Activated gamma-delta T cell treated with Interleukin-2 at 50 U/mL for 16 hours (primary cell): Measurements from ENCODE around the gene FBXO27.

ENCODE experiments used
- DNase-seq: peaks from one replicate; pipeline ENCODE4 v3.0.0-alpha.2; 2020

The FBXO27 gene

GRCh38 chr19:38985262-38985661, 47.1 kb downstream of the FBXO27 start:
- no peak for DNase-seq

GRCh38 chr19:38980583-38981374, 51.6 kb downstream of the FBXO27 start:
- no peak for DNase-seq

DNA sequence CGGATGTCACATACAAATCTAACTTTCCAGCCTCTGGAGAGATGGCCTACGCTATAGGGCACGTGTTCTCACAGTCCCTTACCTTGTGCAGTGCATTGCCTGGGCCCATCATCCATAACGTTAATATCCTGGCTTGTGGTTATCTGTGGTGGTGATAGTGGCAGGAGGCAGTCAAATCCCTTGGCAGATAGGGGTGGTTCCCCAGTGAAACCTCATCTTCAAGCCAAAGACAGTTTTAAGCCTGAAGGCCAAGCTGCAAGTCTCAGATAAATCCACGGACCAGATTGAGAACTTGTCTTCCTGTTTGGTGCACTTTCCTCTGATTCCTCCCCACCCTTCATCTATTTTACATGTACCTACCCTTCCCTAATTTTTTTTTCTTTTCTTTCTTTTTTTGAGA, 52.5 kb downstream of the FBXO27 start:
- DNase-seq = no peak

DNA sequence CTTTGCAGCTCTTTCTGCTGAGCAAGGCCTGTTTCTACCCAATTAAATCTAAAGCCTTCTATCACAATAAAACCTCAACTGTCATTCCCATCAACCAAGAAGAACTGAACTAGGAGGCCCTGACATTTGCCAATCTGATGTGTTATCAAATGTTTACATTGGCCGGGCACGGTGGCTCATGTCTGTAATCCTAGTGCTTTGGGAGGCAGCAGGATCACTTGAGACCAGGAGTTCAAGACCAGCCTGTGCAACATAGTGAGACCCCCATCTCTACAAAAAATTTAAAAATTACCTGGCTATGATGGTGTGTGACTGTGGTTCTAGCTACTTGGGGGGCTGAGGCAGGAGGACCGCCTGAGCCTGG, 54.0 kb downstream of the FBXO27 start:
- DNase-seq = no peak

- DNase-seq = no peak
Measured at GRCh38 chr19:38977445-38978325, 54.7 kb downstream of the FBXO27 start.

DNA sequence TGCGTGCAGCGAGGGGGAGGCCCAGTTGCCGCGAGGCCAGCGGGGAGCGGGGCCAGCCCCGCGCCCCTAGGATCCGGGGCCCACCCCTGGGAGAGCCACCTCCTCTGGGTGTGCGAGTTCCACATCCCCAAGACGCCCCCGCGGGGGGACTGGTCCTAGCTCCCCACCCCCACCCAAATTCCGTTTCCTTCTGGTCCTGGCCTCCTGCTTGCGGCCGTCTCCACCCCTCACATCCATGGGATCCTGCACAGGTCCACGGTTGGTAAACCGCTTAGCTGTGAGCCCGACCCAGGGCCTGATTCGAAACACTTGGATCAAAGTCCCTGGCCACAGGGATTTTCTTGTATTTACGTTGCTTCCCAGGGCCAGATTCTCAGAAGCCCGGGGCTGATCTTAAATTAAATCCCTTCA, 56.5 kb downstream of the FBXO27 start:
- DNase-seq = no peak

DNA sequence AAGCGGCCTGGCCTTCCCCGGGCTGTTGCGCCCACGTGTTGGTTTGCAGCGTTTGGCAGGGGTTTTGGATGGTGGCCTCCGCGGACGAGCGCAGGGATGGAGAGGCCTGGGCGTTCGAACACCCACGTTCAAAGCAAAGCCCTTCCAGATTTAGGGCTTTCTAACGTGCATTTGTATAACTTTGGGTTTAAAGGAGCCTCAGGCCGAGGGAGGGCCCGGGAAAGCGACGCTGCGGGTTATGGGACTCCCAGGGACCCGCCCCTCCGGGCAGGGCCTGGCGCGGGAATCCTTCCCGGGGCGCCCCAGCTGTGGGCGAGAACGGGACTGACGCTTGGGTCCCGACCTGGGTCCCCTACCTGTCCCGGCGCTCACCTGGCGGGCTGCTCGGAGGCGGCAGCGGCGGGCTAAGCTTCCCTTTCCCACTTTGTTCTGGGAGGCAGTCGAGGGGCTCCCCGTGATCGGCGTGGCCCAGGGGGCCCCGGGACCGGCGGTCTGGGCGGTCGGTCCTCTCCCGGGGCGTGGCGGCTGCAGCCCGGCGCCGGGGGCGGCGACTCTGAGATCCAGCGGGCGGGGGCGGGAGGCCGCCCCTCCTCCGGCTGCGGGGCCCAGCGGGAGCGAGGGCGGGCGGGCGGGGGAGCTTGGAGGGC, 57.0 kb downstream of the FBXO27 start, which contains the start of gene FBXO17:
FBXO17 (minus strand) TSS at position 529 of the 647 bp plus-strand sequence. CDS start 25,423 bp downstream, outside the sequence.
- no peak for DNase-seq

DNA sequence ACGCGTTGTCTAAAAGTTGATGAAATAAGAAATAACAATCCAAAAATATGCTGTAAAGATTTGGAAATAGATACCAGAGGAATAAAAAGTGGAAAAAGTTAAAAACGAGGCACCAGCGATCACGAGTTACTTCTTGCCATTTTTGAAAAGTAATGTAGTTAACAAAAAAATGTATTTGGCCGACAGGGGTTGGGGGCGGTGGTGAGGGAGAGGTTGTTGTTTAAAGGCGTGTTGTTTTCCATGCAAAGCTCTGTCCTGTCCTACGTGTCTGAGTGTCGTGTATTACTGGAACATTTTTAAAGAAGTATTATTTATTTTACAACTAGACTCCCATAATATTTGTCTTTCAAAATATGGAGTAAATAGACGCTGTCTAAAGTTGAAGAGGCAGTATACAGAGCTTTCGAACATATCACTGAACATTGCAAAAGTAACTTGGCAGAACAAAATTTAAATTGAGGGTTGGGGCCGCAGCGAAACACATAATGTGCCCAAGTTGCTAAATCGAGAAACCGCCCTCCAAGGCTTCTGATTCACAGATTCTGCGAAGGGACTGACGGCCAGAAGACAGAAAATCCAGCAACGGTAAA, 57.6 kb downstream of the FBXO27 start:
- DNase-seq = no peak
